B cell (primary cell): ENCODE measurements around the gene ECI1. TPM values are rescaled to one million over a fixed set of nuclear protein-coding genes. Genes with fewer than 3 reads are reported as not detected.
A peak's percentile ranks its signal among the peaks of the same experiment; 100 is the strongest.

Experiments
- ATAC-seq: fragments of 200-7000 bp; cut with Tn5 transposase; one replicate; pipeline ENCODE4 v1.10.0; 2021; ENCODE audit warnings: low read depth, mild to moderate bottlenecking, moderate number of reproducible peaks, moderate library complexity
- CTCF ChIA-PET: fragments of 350-600 bp; sonication (Branson Sonifier 250); formaldehyde crosslinking; loops from one replicate; lab custom pipeline; 2021; ENCODE audit warnings: antibody characterized with exemption, inconsistent platforms; lab: Charles Lee
- POLR2A ChIA-PET: fragments of 350-600 bp; sonication (Branson Sonifier 250); formaldehyde crosslinking; loops from one replicate; lab custom pipeline; 2021; ENCODE audit warnings: antibody characterized with exemption; lab: Charles Lee
- DNase-seq: peaks from one replicate; pipeline ENCODE4 v3.0.0; 2013
- H2AFZ ChIP-seq: 2 replicates; pipeline ENCODE4 v1.6.1; 2012; ENCODE audit warnings: mild to moderate bottlenecking, low read depth, low read length; ENCODE audit not compliant: insufficient read depth, poor library complexity, severe bottlenecking
- H3K27ac ChIP-seq, 2 donors: 1 replicate in 1 of 2; 2 replicates in 1 of 2; pipeline ENCODE4 v1.5.1; 2012 to 2013; ENCODE audit warnings: low read length in 2 of 2, mild to moderate bottlenecking in 2 of 2, moderate library complexity in 1 of 2
- H3K27me3 ChIP-seq, 4 experiments: fragments of 200-600 bp in 1 of 4; sonication (generic) in 1 of 4; replicated peaks in 1 of 4; 1 replicate in 2 of 4; 2 replicates in 2 of 4; pipeline versions ENCODE4 v1.6.1 to v1.7.0; 2013 to 2016; ENCODE audit warnings: low read length in 3 of 4, mild to moderate bottlenecking in 2 of 4, mixed read lengths in 1 of 4, moderate library complexity in 1 of 4; ENCODE audit not compliant: insufficient read depth in 4 of 4, control insufficient read depth in 3 of 4; ENCODE audit errors: control extremely low read depth in 1 of 4
- H3K36me3 ChIP-seq, 2 experiments: replicated peaks in 1 of 2; 1 replicate in 1 of 2; 2 replicates in 1 of 2; pipeline versions ENCODE4 v1.6.1 to v1.7.1; 2013; ENCODE audit warnings: low read length in 1 of 2; ENCODE audit not compliant: insufficient read depth in 2 of 2, control insufficient read depth in 1 of 2; ENCODE audit errors: control extremely low read depth in 1 of 2, extremely low read depth in 1 of 2
- H3K4me1 ChIP-seq, 2 donors: fragments of 200-600 bp in 1 of 2; sonication (generic) in 1 of 2; 1 replicate in 1 of 2; 2 replicates in 1 of 2; pipeline versions ENCODE4 v1.5.1 to v1.6.1; 2013 to 2017; ENCODE audit warnings: low read length in 2 of 2; ENCODE audit not compliant: control insufficient read depth in 2 of 2, insufficient read depth in 2 of 2
- H3K4me2 ChIP-seq: replicated peaks from 2 replicates; pipeline ENCODE3; 2012; ENCODE audit warnings: mild to moderate bottlenecking, low read depth, low read length; ENCODE audit not compliant: poor library complexity, severe bottlenecking
- H3K4me3 ChIP-seq, 5 experiments: fragments of 200-600 bp in 1 of 5; sonication (generic) in 1 of 5; 1 replicate in 3 of 5; 2 replicates in 2 of 5; pipeline versions ENCODE4 v1.5.1 to v1.7.0; 2011 to 2016; ENCODE audit warnings: low read length in 4 of 5, mild to moderate bottlenecking in 4 of 5, low read depth in 2 of 5, control low read depth in 1 of 5, moderate library complexity in 1 of 5; ENCODE audit not compliant: insufficient read depth in 1 of 5; ENCODE audit errors: control extremely low read depth in 1 of 5, extremely low read depth in 1 of 5
- H3K79me2 ChIP-seq: fragments of 200-600 bp; sonication (generic); one replicate; pipeline ENCODE4 v1.6.0; 2016; ENCODE audit warnings: low read length; ENCODE audit not compliant: control insufficient read depth, insufficient read depth
- H3K9ac ChIP-seq: fragments of 200-600 bp; sonication (generic); 2 replicates; pipeline ENCODE4 v1.6.1; 2017; ENCODE audit warnings: mild to moderate bottlenecking, low read length, moderate library complexity
- H3K9me3 ChIP-seq, 3 donors: one replicate each; pipeline versions ENCODE4 v1.6.1 to v1.7.1; 2013; ENCODE audit warnings: low read length in 2 of 3; ENCODE audit not compliant: control insufficient read depth in 2 of 3, insufficient read depth in 1 of 3; ENCODE audit errors: control extremely low read depth in 1 of 3
- H4K20me1 ChIP-seq: 2 replicates; pipeline ENCODE4 v1.6.0; 2012; ENCODE audit warnings: mild to moderate bottlenecking, low read length; ENCODE audit not compliant: insufficient read depth, control insufficient read depth, poor library complexity, severe bottlenecking
- H3K27ac Mint-ChIP-seq: one replicate; pipeline ENCODE4 v1.8.0; 2021; ENCODE audit warnings: mixed read lengths
- H3K27me3 Mint-ChIP-seq: one replicate; pipeline ENCODE4 v1.8.0; 2021; ENCODE audit warnings: mixed read lengths
- H3K4me1 Mint-ChIP-seq: one replicate; pipeline ENCODE4 v1.8.0; 2021; ENCODE audit warnings: mixed read lengths
- H3K4me3 Mint-ChIP-seq: one replicate; pipeline ENCODE4 v1.8.0; 2021; ENCODE audit warnings: mixed read lengths
- H3K9me3 Mint-ChIP-seq: one replicate; pipeline ENCODE4 v1.8.0; 2022; ENCODE audit warnings: mixed read lengths; ENCODE audit not compliant: insufficient read depth
- CTCF ChIP-seq: fragments of 200-600 bp; IDR thresholded peaks from one replicate; pipeline ENCODE4 v1.8.0; 2022; ENCODE audit warnings: antibody characterized with exemption, mild to moderate bottlenecking
- EZH2 ChIP-seq: IDR thresholded peaks from 2 replicates; pipeline ENCODE4 v1.6.1; 2012; ENCODE audit warnings: borderline replicate concordance, low read depth, mild to moderate bottlenecking, moderate library complexity, low read length; ENCODE audit not compliant: insufficient read depth, poor library complexity, severe bottlenecking
- WGBS: methylation state at CpG from one replicate; pipeline ENCODE4 v1.1.5; 2013; ENCODE audit warnings: missing lambda C conversion rate; ENCODE audit not compliant: insufficient coverage; 5-methylcytosine and 5-hydroxymethylcytosine counted together
- intact Hi-C: fragments of 100-400 bp; cut with micrococcal nuclease; formaldehyde crosslinking; loops from one replicate; pipeline ENCODE4 v1.10.0; 2022
- polyA plus RNA-seq: library from polyadenylated mRNA; depleted of rRNA; stranded (reverse); fragments of >200 nt; gene quantifications from 2 replicates; pipeline ENCODE4 v1.2.3, GENCODE V29; 2012
- total RNA-seq, 2 donors: library from RNA; stranded (reverse); fragments of 120-200 nt in 1 of 2; gene quantifications; 1 replicate in 1 of 2; 2 replicates in 1 of 2; pipeline versions ENCODE4 v1.2.3 to v1.2.4, GENCODE V29; 2013 to 2022

The ECI1 gene
- total and polyA plus RNA-seq, 2 donors (not counting 1 experiment from before 2014, with no cell fraction given): 34.3 to 38.4 TPM

- no peaks in the 10 kb centered on the region for H3K36me3 ChIP-seq
- peaks cover 12 to 22% of the 10 kb centered on the region in 2 donors for H3K4me1 ChIP-seq
- Mint-ChIP-seq H3K27ac (no peak overlapping the region), H3K4me3 (peak overlapping the region; percentile 40), H3K4me1 (peaks cover 10% of the 10 kb centered on the region), H3K9me3 (no peaks in the 10 kb centered on the region), H3K27me3 (peaks cover 28% of the 10 kb centered on the region)
- peaks cover 0 to 50% (median 20%) of the 10 kb centered on the region in 4 experiments for H3K27me3 ChIP-seq
- POLR2A ChIA-PET: no interaction called here
- TF ChIP-seq EZH2 (no peak), CTCF (no peak)
- H3K27ac ChIP-seq: no peak overlapping the region
- H3K4me3 ChIP-seq: no peak overlapping the region
- 77% methylated on average over 5 of the region's 6 CpGs for WGBS
- DNase-seq: no peak
- H3K79me2 ChIP-seq: no peaks in the 10 kb centered on the region
- intact Hi-C loops: loop anchor here (10.0 kb wide), 2 partner anchors 147 to 407 kb away; partner anchors contain the start of gene ABCA3
- no peak overlapping the region for H3K9ac ChIP-seq
- H3K4me2 ChIP-seq: no peak overlapping the region
- H2AFZ ChIP-seq: no peak overlapping the region
- no peak for ATAC-seq
- peaks cover 0 to 6% (median 0%) of the 10 kb centered on the region in 3 donors for H3K9me3 ChIP-seq
- CTCF ChIA-PET: interaction anchor here (0.6 to 4.7 kb wide), 2 partner anchors 54 to 339 kb away, joined by 3 to 71 read pairs; partner anchors contain the start of gene ECI1
- no peaks in the 10 kb centered on the region for H4K20me1 ChIP-seq
Observed at GRCh38 chr16:2197765-2198164, 53.6 kb downstream of the ECI1 start.

GRCh38 chr16:2196981-2197511, 54.3 kb downstream of the ECI1 start:
- WGBS: 32% methylated on average over 26 of the region's 32 CpGs
- H3K27ac ChIP-seq: no peak overlapping the region
- POLR2A ChIA-PET: no interaction called here
- H3K4me2 ChIP-seq: peak overlapping the region; percentile 69
- H3K36me3 ChIP-seq: no peaks in the 10 kb centered on the region
- H3K79me2 ChIP-seq: no peaks in the 10 kb centered on the region
- H3K4me1 ChIP-seq: peaks cover 12 to 22% of the 10 kb centered on the region in 2 donors
- no peak overlapping the region for H3K4me3 ChIP-seq
- intact Hi-C loops: loop anchor here (10.0 kb wide), 2 partner anchors 148 to 408 kb away; partner anchors contain the start of gene ABCA3
- CTCF ChIA-PET: interaction anchor here (0.6 to 4.7 kb wide), 2 partner anchors 54 to 338 kb away, joined by 3 to 71 read pairs; partner anchors contain the start of gene ECI1
- no peak overlapping the region for H3K9ac ChIP-seq
- H2AFZ ChIP-seq: no peak overlapping the region
- Mint-ChIP-seq H3K27ac (no peak overlapping the region), H3K4me1 (peaks cover 10% of the 10 kb centered on the region), H3K27me3 (peaks cover 33% of the 10 kb centered on the region), H3K9me3 (no peaks in the 10 kb centered on the region), H3K4me3 (peak overlapping the region; percentile 67)
- TF ChIP-seq EZH2 (peak; percentile 75), CTCF (no peak)
- peaks cover 0 to 6% (median 0%) of the 10 kb centered on the region in 3 donors for H3K9me3 ChIP-seq
- peaks cover 0 to 50% (median 20%) of the 10 kb centered on the region in 4 experiments for H3K27me3 ChIP-seq
- ATAC-seq (no peak), DNase-seq (no peak)
- no peaks in the 10 kb centered on the region for H4K20me1 ChIP-seq
